Measurements from ENCODE around the gene VPS39.

VPS39 gene

GRCh38 chr15:42210696-42211095, 2.6 kb upstream of the VPS39 start:
- Histone ChIP-seq H3K9me3 (ENCODE audit: insufficient read depth, low read length) (no peaks in the 10 kb centered on the region), H4K20me1 (ENCODE audit: insufficient read depth, low read length) (no peaks in the 10 kb centered on the region), H3K27me3 (ENCODE audit: low read depth, low read length) (no peaks in the 10 kb centered on the region), H2AFZ (ENCODE audit: low read depth, low read length) (no peak overlapping the region), H3K36me3 (replicated peaks; ENCODE audit: low read depth, low read length) (peaks cover 17% of the 10 kb centered on the region), H3K27ac (ENCODE audit: low read length) (no peak overlapping the region), H3K4me1 (ENCODE audit: low read length) (peaks cover 11% of the 10 kb centered on the region), H3K4me2 (ENCODE audit: low read length) (no peak overlapping the region), H3K79me2 (ENCODE audit: low read length) (peaks cover 19% of the 10 kb centered on the region), H3K9ac (ENCODE audit: low read length) (no peak overlapping the region), H3K4me3 (ENCODE audit: low read length) (no peak overlapping the region)
- TF ChIP-seq CTCF (IDR thresholded peaks at IDR 0.05; ENCODE audit: low read depth, low read length): no peak
- no peak for TF ChIP-seq EZH2phosphoT487 (IDR thresholded peaks at IDR 0.05; ENCODE audit: low read depth)

- H3K79me2 ChIP-seq (ENCODE audit: low read length): peaks cover 19% of the 10 kb centered on the region
- H3K4me1 ChIP-seq (ENCODE audit: low read length): peaks cover 11% of the 10 kb centered on the region
- no peak overlapping the region for H3K4me2 ChIP-seq (ENCODE audit: low read length)
- H3K36me3 ChIP-seq (replicated peaks; ENCODE audit: low read depth, low read length): peaks cover 12% of the 10 kb centered on the region
- H2AFZ ChIP-seq (ENCODE audit: low read depth, low read length): no peak overlapping the region
- TF ChIP-seq EZH2phosphoT487 (IDR thresholded peaks at IDR 0.05; ENCODE audit: low read depth): no peak
- TF ChIP-seq CTCF (IDR thresholded peaks at IDR 0.05; ENCODE audit: low read depth, low read length): no peak
- no peak overlapping the region for H3K9ac ChIP-seq (ENCODE audit: low read length)
- no peaks in the 10 kb centered on the region for H4K20me1 ChIP-seq (ENCODE audit: insufficient read depth, low read length)
- no peaks in the 10 kb centered on the region for H3K27me3 ChIP-seq (ENCODE audit: low read depth, low read length)
- H3K4me3 ChIP-seq (ENCODE audit: low read length): no peak overlapping the region
- H3K27ac ChIP-seq (ENCODE audit: low read length): no peak overlapping the region
- no peaks in the 10 kb centered on the region for H3K9me3 ChIP-seq (ENCODE audit: insufficient read depth, low read length)
Measured at GRCh38 chr15:42206406-42206805, 1.7 kb downstream of the VPS39 start.

- Histone ChIP-seq H3K27ac (ENCODE audit: low read length) (no peak overlapping the region), H4K20me1 (ENCODE audit: insufficient read depth, low read length) (no peaks in the 10 kb centered on the region), H3K9me3 (ENCODE audit: insufficient read depth, low read length) (no peaks in the 10 kb centered on the region), H3K36me3 (replicated peaks; ENCODE audit: low read depth, low read length) (peaks cover 10% of the 10 kb centered on the region), H3K79me2 (ENCODE audit: low read length) (peaks cover 19% of the 10 kb centered on the region), H3K9ac (ENCODE audit: low read length) (no peak overlapping the region), H3K27me3 (ENCODE audit: low read depth, low read length) (no peaks in the 10 kb centered on the region), H3K4me3 (ENCODE audit: low read length) (no peak overlapping the region), H3K4me1 (ENCODE audit: low read length) (peaks cover 11% of the 10 kb centered on the region), H3K4me2 (ENCODE audit: low read length) (no peak overlapping the region), H2AFZ (ENCODE audit: low read depth, low read length) (no peak overlapping the region)
- no peak for TF ChIP-seq CTCF (IDR thresholded peaks at IDR 0.05; ENCODE audit: low read depth, low read length)
- TF ChIP-seq EZH2phosphoT487 (IDR thresholded peaks at IDR 0.05; ENCODE audit: low read depth): no peak
Measured at GRCh38 chr15:42203891-42204290, 4.2 kb downstream of the VPS39 start.

GRCh38 chr15:42202653-42203052, 5.5 kb downstream of the VPS39 start:
- Histone ChIP-seq H3K79me2 (ENCODE audit: low read length) (peaks cover 15% of the 10 kb centered on the region), H3K27ac (ENCODE audit: low read length) (no peak overlapping the region), H3K27me3 (ENCODE audit: low read depth, low read length) (no peaks in the 10 kb centered on the region), H3K9ac (ENCODE audit: low read length) (no peak overlapping the region), H3K36me3 (replicated peaks; ENCODE audit: low read depth, low read length) (peaks cover 16% of the 10 kb centered on the region), H2AFZ (ENCODE audit: low read depth, low read length) (no peak overlapping the region), H3K4me3 (ENCODE audit: low read length) (no peak overlapping the region), H4K20me1 (ENCODE audit: insufficient read depth, low read length) (no peaks in the 10 kb centered on the region), H3K4me2 (ENCODE audit: low read length) (no peak overlapping the region), H3K9me3 (ENCODE audit: insufficient read depth, low read length) (no peaks in the 10 kb centered on the region), H3K4me1 (ENCODE audit: low read length) (peaks cover 7% of the 10 kb centered on the region)
- TF ChIP-seq EZH2phosphoT487 (IDR thresholded peaks at IDR 0.05; ENCODE audit: low read depth) (no peak), CTCF (IDR thresholded peaks at IDR 0.05; ENCODE audit: low read depth, low read length) (no peak)
